GM19035 (cell line): ENCODE results near the gene SLC44A3.
A peak's percentile ranks its signal among the peaks of the same experiment; 100 is the strongest.

Experiments
- ATAC-seq: cut with Tn5 transposase; IDR thresholded peaks from one replicate; pipeline ENCODE4 v1.9.1; 2021; ENCODE audit not compliant: unreplicated experiment

SLC44A3 gene

GRCh38 chr1:94871031-94871430, 50.9 kb downstream of the SLC44A3 start:
- no peak for ATAC-seq

GRCh38 chr1:94872771-94873495, 52.8 kb downstream of the SLC44A3 start:
- no peak for ATAC-seq

GRCh38 chr1:94873520-94874351, 53.6 kb downstream of the SLC44A3 start:
- peak; percentile 57 for ATAC-seq

- ATAC-seq, result no peak
These were observed 54.3 kb downstream of the SLC44A3 start for GRCh38 chr1:94874423-94874822.

GRCh38 chr1:94875794-94876193, 55.6 kb downstream of the SLC44A3 start:
- ATAC-seq, result no peak

GRCh38 chr1:94876362-94876761, 56.2 kb downstream of the SLC44A3 start:
- no peak for ATAC-seq

- ATAC-seq, result no peak
These were observed 58.2 kb downstream of the SLC44A3 start for GRCh38 chr1:94878329-94878728.

- no peak for ATAC-seq
These were observed 63.5 kb downstream of the SLC44A3 start for GRCh38 chr1:94883691-94884090.

GRCh38 chr1:94884106-94884505, 63.9 kb downstream of the SLC44A3 start:
- no peak for ATAC-seq

- no peak for ATAC-seq
These were observed 64.3 kb downstream of the SLC44A3 start for GRCh38 chr1:94884507-94884906.

- ATAC-seq, result no peak
These were observed 66.2 kb downstream of the SLC44A3 start for GRCh38 chr1:94886361-94886760.

GRCh38 chr1:94887106-94887505, 66.9 kb downstream of the SLC44A3 start:
- no peak for ATAC-seq

- no peak for ATAC-seq
These were observed 67.5 kb downstream of the SLC44A3 start for GRCh38 chr1:94887603-94888171.

- no peak for ATAC-seq
These were observed 68.0 kb downstream of the SLC44A3 start for GRCh38 chr1:94888201-94888600.

GRCh38 chr1:94892604-94893254, 72.6 kb downstream of the SLC44A3 start:
- no peak for ATAC-seq

GRCh38 chr1:94894630-94895029, 74.5 kb downstream of the SLC44A3 start:
- no peak for ATAC-seq

GRCh38 chr1:94895518-94895917, 75.4 kb downstream of the SLC44A3 start:
- ATAC-seq, result no peak

GRCh38 chr1:94898491-94899385, 78.6 kb downstream of the SLC44A3 start:
- no peak for ATAC-seq

- no peak for ATAC-seq
These were observed 79.6 kb downstream of the SLC44A3 start for GRCh38 chr1:94899756-94900155.

- no peak for ATAC-seq
These were observed 81.7 kb downstream of the SLC44A3 start for GRCh38 chr1:94901841-94902240.
